Right lobe of liver (tissue), 4 donors: Measurements from ENCODE around the gene MYLK4.

ENCODE experiments used
- CTCF ChIP-seq, 4 donors: fragments of 200-600 bp in 3 of 4; fragments of 450-650 bp in 1 of 4; IDR thresholded peaks; one replicate each; pipeline versions ENCODE4 v1.5.1 to v1.8.0; 2016 to 2022; ENCODE audit warnings: antibody characterized with exemption in 4 of 4, mild to moderate bottlenecking in 2 of 4
- POLR2A ChIP-seq: fragments of 450-650 bp; IDR thresholded peaks from one replicate; pipeline ENCODE4 v1.6.1; 2017; ENCODE audit warnings: antibody characterized with exemption, mild to moderate bottlenecking
- donor health status: DM: no; HTN: no; CAD: no.
- donor health status: DM: no; HTN: no; CAD: no.
- donor health status: DM: no; HTN: yes; CAD: no.

GRCh38 chr6:2766767-2767656, 16.3 kb upstream of the MYLK4 start:
- TF ChIP-seq CTCF (IDR thresholded peaks at IDR 0.05) (no peak), POLR2A (no peak)
